Astrocyte (in vitro differentiated cells and primary cell): ENCODE results near the gene CTNS. TPM values are rescaled to one million over a fixed set of nuclear protein-coding genes. Genes with fewer than 3 reads are reported as not detected.
A peak's percentile ranks its signal among the peaks of the same experiment; 100 is the strongest.

Experiments
- DNase-seq: peaks from one replicate; pipeline ENCODE4 v3.0.0-alpha.2; 2010; ENCODE audit warnings: low read depth
- FAIRE-seq: peaks from 2 replicates; lab custom pipeline; 2011; peaks lifted over from hg19 to GRCh38; lab: Jason Lieb, UNC
- H2AFZ ChIP-seq: 2 replicates; pipeline ENCODE4 v1.6.0; 2012; ENCODE audit warnings: low read depth, low read length, inconsistent platforms
- H3K27ac ChIP-seq: 2 replicates; pipeline ENCODE4 v1.5.1; 2011; ENCODE audit warnings: low read depth, low read length, inconsistent platforms
- H3K27me3 ChIP-seq: 2 replicates; pipeline ENCODE4 v1.6.0; 2011; ENCODE audit warnings: low read length, inconsistent platforms; ENCODE audit not compliant: insufficient read depth
- H3K36me3 ChIP-seq: 2 replicates; pipeline ENCODE4 v1.5.1; 2011; ENCODE audit warnings: low read length, inconsistent platforms; ENCODE audit not compliant: insufficient read depth
- H3K4me1 ChIP-seq: 2 replicates; pipeline ENCODE4 v1.5.1; 2011; ENCODE audit warnings: low read length, inconsistent platforms; ENCODE audit not compliant: insufficient read depth
- H3K4me2 ChIP-seq: 2 replicates; pipeline ENCODE4 v1.6.0; 2012; ENCODE audit warnings: low read length, inconsistent platforms
- H3K4me3 ChIP-seq: 2 replicates; pipeline ENCODE4 v1.5.1; 2011; ENCODE audit warnings: low read depth, mild to moderate bottlenecking, low read length, inconsistent platforms; ENCODE audit not compliant: insufficient read depth
- H3K79me2 ChIP-seq: 2 replicates; pipeline ENCODE4 v1.6.0; 2012; ENCODE audit warnings: mild to moderate bottlenecking, low read length, inconsistent platforms; ENCODE audit not compliant: insufficient read depth
- H3K9ac ChIP-seq: 2 replicates; pipeline ENCODE4 v1.6.0; 2012; ENCODE audit warnings: mild to moderate bottlenecking, low read length, inconsistent platforms
- H3K9me3 ChIP-seq: 2 replicates; pipeline ENCODE4 v1.5.1; 2012; ENCODE audit warnings: low read depth, mild to moderate bottlenecking, low read length, inconsistent platforms; ENCODE audit not compliant: insufficient read depth
- H4K20me1 ChIP-seq: 2 replicates; pipeline ENCODE4 v1.6.0; 2012; ENCODE audit warnings: low read length, inconsistent platforms; ENCODE audit not compliant: insufficient read depth
- H3K27ac Mint-ChIP-seq: one replicate; pipeline ENCODE4 v1.8.0; 2021; ENCODE audit warnings: mild to moderate bottlenecking, mixed read lengths; ENCODE audit not compliant: unreplicated experiment
- H3K27me3 Mint-ChIP-seq: one replicate; pipeline ENCODE4 v1.8.0; 2021; ENCODE audit warnings: low read depth, mixed read lengths; ENCODE audit not compliant: unreplicated experiment
- H3K36me3 Mint-ChIP-seq: one replicate; pipeline ENCODE4 v1.8.0; 2021; ENCODE audit warnings: low read depth, mixed read lengths; ENCODE audit not compliant: unreplicated experiment
- H3K4me1 Mint-ChIP-seq: one replicate; pipeline ENCODE4 v1.8.0; 2021; ENCODE audit warnings: low read depth, mixed read lengths; ENCODE audit not compliant: unreplicated experiment
- H3K4me3 Mint-ChIP-seq: one replicate; pipeline ENCODE4 v1.8.0; 2021; ENCODE audit warnings: mild to moderate bottlenecking, moderate library complexity, mixed read lengths; ENCODE audit not compliant: unreplicated experiment
- H3K9me3 Mint-ChIP-seq: one replicate; pipeline ENCODE4 v1.8.0; 2021; ENCODE audit warnings: mild to moderate bottlenecking, mixed read lengths; ENCODE audit not compliant: unreplicated experiment
- EZH2 ChIP-seq: IDR thresholded peaks from 2 replicates; pipeline ENCODE4 v1.6.1; 2012; ENCODE audit warnings: mild to moderate bottlenecking, low read length, inconsistent platforms; ENCODE audit not compliant: insufficient read depth
- total RNA-seq: library from RNA; stranded (reverse); gene quantifications from 2 replicates; pipeline ENCODE4 v1.2.1, GENCODE V29; 2021
- TF ChIP-seq, protein P1 (sequence below): IDR thresholded peaks from 2 replicates; pipeline ENCODE4 v1.5.1; 2011; ENCODE audit warnings: low read depth, mild to moderate bottlenecking, inconsistent platforms, low read length, moderate library complexity; ENCODE audit not compliant: insufficient read depth

Gene CTNS
- total RNA-seq, 1 donor from 2014 or later: 5.8 TPM

DNA sequence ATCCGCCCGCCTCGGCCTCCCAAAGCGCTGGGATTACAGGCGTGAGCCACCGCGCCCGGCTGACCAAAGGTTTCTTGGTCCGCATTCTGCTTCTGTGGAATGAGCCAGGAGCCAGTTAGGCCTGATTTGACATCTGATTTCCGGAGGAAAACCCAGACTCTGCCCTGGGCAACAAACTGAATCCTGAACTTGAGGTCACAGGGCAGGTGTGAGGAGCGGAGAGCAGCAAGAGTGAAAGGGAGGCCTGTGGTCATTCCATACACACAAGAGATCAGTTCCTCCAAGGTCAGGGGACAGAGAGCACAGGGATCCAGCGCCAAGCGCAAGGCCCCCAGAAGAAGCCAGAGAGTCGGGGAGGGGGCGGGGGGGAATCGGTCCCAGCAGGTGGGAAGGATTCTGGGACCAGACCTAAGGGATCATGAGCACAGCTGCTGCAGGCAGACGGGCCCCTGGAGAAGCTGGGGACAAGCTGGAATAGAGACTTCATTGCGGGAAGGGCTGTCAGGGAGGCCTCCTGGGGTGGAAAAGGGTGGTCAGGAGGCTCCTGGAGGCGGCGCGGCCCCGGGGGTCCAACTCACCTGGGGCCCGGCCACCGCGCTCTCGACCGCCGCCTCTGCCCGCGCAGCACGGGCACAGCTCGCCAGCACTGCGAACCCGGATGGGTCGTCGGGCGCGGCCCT, 946 bp upstream of the CTNS start:
- peaks cover 7% of the 10 kb centered on the region for H3K4me1 ChIP-seq
- no peaks in the 10 kb centered on the region for H3K27me3 ChIP-seq
- H3K27ac ChIP-seq: peak overlapping the region; percentile 93
- peaks cover 13% of the 10 kb centered on the region for H4K20me1 ChIP-seq
- Mint-ChIP-seq H3K27me3 (no peaks in the 10 kb centered on the region), H3K27ac (no peak overlapping the region), H3K4me3 (peak overlapping the region; percentile 85), H3K9me3 (no peaks in the 10 kb centered on the region), H3K36me3 (no peaks in the 10 kb centered on the region), H3K4me1 (peaks cover 10% of the 10 kb centered on the region)
- peak overlapping the region; percentile 96 for H3K4me2 ChIP-seq
- no peak for FAIRE-seq
- H3K9ac ChIP-seq: peak overlapping the region; percentile 85
- peak overlapping the region; percentile 84 for H2AFZ ChIP-seq
- DNase-seq: no peak
- H3K4me3 ChIP-seq: peak overlapping the region; percentile 73
- TF ChIP-seq, protein P1, sequence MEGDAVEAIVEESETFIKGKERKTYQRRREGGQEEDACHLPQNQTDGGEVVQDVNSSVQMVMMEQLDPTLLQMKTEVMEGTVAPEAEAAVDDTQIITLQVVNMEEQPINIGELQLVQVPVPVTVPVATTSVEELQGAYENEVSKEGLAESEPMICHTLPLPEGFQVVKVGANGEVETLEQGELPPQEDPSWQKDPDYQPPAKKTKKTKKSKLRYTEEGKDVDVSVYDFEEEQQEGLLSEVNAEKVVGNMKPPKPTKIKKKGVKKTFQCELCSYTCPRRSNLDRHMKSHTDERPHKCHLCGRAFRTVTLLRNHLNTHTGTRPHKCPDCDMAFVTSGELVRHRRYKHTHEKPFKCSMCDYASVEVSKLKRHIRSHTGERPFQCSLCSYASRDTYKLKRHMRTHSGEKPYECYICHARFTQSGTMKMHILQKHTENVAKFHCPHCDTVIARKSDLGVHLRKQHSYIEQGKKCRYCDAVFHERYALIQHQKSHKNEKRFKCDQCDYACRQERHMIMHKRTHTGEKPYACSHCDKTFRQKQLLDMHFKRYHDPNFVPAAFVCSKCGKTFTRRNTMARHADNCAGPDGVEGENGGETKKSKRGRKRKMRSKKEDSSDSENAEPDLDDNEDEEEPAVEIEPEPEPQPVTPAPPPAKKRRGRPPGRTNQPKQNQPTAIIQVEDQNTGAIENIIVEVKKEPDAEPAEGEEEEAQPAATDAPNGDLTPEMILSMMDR: no peak
- TF ChIP-seq EZH2: no peak
- H3K36me3 ChIP-seq: no peaks in the 10 kb centered on the region
- H3K79me2 ChIP-seq: peaks cover 26% of the 10 kb centered on the region
- H3K9me3 ChIP-seq: no peaks in the 10 kb centered on the region

DNA sequence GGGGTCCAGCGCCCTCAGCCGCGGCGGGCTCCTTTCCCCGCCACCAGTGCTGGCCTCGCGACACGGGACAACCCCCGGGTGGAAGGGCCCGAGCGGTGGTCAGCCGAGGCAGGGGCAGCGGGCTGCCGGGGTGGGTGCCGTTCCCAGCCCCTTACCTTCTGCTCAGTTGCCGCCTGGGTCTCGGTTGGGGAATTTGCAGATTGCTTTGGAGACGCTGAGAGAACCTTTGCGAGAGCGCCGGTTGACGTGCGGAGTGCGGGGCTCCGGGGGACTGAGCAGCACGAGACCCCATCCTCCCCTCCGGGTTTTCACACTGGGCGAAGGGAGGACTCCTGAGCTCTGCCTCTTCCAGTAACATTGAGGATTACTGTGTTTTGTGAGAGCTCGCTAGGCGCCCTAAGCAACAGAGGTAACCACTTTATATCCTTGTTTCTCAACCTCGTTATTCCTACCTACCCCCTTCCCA, 381 bp downstream of the CTNS start:
- no peaks in the 10 kb centered on the region for H3K36me3 Mint-ChIP-seq
- peak overlapping the region; percentile 88 for H3K4me3 Mint-ChIP-seq
- H3K9me3 Mint-ChIP-seq: no peaks in the 10 kb centered on the region
- Histone ChIP-seq H3K27ac (peak overlapping the region; percentile 93), H2AFZ (peak overlapping the region; percentile 99), H3K79me2 (peaks cover 23% of the 10 kb centered on the region), H3K4me1 (peaks cover 7% of the 10 kb centered on the region), H3K9me3 (no peaks in the 10 kb centered on the region), H3K27me3 (no peaks in the 10 kb centered on the region), H4K20me1 (peaks cover 9% of the 10 kb centered on the region), H3K36me3 (no peaks in the 10 kb centered on the region), H3K4me3 (peak overlapping the region; percentile 73), H3K4me2 (peak overlapping the region; percentile 96), H3K9ac (peak overlapping the region; percentile 85)
- H3K27me3 Mint-ChIP-seq: no peaks in the 10 kb centered on the region
- H3K27ac Mint-ChIP-seq: no peak overlapping the region
- peaks cover 10% of the 10 kb centered on the region for H3K4me1 Mint-ChIP-seq
- no peak for TF ChIP-seq EZH2
- TF ChIP-seq, protein P1: no peak
- no peak for DNase-seq
- no peak for FAIRE-seq
